Measurements from ENCODE around the gene DDOST.
"Not testable (repeated sequence)": the region's sequence is repeated elsewhere in the genome, so short reads cannot be mapped to it uniquely, and the experiment has no call there.

DDOST gene

DNA sequence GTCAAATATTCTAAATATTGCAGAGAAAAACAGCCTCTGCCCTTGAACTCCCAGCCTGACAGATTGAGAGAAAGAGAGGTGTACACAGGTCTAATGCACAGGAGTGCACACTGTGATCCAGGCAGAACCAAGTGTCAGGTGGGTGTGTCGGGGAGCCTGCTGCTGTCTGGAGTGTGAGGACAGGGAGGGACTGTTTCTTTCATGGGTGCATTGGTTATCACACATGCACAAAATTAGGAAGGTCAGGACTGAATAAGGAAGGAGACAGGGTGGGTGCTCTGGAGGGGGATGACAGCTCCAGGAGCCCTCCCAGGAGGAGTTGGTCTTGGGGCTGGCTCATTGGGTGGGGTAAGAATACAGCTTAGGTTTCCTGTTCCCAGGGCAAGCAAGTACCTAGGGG is 41.2 kb downstream of the DDOST start:
- no peak for ATAC-seq

DNA sequence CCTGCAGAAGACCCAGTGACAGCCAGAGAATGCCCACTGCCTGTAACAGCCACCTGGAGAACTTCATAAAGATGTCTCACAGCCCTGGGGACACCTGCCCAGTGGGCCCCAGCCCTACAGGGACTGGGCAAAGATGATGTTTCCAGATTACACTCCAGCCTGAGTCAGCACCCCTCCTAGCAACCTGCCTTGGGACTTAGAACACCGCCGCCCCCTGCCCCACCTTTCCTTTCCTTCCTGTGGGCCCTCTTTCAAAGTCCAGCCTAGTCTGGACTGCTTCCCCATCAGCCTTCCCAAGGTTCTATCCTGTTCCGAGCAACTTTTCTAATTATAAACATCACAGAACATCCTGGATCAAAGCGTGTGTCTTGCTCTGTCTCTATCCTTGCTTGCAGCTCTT is 42.6 kb downstream of the DDOST start:
- ATAC-seq, result no peak

DNA sequence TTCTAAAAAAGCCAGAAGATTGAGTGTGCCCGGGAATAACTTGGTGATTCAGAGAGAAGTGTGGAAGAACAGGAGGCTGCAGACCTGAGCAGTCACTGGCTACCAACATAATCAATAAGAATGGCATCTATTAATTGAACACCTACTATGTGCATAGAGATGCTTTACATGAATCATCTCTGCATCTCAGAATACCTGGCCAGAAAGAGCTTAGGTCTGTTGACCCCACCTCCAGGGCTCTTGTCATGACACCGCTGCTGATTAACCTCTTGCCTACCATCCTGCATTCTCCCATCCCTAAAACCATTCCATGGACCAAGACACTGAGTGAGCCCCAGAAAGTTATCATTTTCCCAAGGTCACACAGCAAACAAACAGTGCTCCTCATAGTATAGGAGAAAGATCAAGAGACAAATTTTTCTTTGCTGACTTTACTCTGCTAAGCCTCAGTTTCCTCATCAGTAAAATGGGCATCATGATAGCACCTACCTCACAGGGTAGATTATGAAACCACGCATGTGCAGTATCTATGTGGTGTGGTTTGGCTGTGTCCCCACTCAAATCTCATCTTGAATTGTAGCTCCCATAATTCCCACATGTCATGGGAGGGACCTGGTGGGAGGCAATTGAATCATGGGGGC is 44.2 kb downstream of the DDOST start:
- ATAC-seq, result no peak

DNA sequence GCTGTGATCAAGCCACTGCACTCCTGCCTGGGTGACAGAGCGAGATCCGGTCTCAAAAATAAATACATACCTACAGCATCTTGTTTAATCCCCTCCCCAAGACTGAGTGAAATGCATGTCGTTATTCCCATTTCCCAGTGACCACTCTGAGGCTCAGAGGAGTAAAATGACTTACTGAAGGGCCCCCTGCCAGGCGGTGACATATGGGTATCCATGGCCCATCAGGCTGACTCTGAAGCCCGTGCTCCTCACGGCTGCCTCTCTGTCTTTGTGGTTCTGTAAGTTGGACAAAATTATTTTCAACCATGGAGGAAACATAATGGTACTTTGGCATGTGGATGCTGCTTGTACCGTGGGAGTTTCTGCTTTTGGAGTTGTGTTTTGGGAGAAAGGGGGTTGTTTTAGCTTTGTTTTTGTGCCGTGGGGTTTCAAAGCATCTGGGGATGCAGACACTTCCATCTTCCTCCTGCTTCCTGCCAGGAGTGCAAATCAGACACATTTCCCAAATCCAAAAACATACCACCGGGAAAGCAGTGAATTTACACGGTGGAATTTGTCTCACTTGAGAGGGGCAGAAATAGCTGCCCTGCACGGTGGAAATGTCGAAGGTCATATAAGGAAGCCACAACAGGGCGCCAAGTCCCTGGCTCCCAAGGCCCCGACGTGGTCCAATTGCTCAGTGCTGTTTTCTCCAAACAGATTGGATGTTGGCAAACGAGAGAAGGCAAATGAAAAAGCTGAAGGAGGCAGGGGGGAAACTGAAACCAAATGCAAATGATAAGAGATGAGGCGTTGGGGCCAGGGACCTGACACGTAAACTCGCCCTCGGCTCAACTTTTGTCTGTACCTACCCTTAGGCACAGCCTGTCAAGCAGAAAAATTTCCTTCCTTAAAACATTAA is 45.0 kb downstream of the DDOST start:
- ATAC-seq, result no peak

GRCh38 chr1:20614131-20614579 is 47.0 kb downstream of the DDOST start:
- ATAC-seq, result no peak

DNA sequence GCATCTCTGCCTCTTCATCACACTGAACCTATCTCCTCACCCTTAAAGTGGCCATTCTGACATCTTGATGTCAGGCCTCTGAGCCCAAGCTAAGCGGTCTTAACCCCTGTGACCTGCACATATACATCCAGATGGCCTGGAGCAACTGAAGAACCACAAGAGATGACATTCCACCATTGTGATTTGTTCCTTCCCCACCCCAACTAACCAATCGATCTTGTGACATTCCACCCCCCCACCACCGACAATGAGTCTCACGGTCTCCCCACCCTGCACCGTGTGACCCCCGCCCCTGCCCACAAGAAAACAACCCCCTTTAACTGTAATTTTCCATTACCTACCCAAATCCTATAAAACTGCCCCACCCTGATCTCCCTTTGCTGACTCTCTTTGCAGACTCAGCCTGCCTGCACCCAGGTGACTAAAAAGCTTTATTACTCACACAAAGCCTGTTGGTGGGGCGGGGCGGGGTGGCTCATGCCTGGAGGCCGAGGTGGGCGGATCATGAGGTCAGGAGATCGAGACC is 48.9 kb downstream of the DDOST start:
- no peak for ATAC-seq

- ATAC-seq, result no peak
These were observed 49.5 kb downstream of the DDOST start for GRCh38 chr1:20611652-20612051.

DNA sequence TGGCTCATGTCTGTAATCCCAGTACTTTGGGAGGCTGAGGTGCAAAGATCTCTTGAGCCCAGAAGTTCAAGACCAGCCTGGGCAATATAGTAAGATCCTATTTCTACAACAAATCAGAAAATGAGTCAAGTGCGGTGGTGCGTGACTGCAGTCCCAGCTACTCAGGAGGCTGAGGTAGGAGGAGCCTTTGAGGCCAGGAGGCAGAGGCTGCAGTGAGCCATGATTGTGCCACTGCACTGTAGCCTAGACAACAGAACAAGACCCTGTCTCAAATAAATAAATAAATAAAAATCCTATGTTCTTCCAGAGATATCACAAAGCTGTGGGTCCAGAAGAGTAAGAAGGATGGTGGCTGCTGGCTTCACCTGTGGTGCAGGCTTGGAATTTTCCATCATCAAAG is 50.2 kb downstream of the DDOST start:
- no peak for ATAC-seq

DNA sequence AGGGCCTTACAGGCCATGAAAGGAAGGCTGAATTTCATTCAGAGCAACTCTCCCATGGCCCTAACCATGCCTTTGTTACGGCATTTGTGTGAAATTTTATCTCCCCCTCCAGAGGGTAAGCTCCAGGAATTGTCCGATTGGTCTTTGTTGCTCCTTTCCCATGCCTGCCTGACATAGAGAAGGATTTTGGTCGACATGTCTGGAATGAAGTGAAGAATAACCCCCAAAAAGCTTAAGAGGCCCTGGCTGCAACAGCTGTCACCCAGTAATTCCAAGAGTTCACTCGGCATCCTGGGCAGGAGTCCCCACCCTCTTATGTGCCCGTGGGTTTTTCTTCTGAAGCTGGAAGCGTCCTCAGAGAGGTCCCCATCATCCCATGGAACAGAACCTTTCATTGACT is 51.6 kb downstream of the DDOST start:
- ATAC-seq, result no peak

GRCh38 chr1:20606801-20607570 is 54.2 kb downstream of the DDOST start:
- ATAC-seq, result not testable (repeated sequence)

- no peak for ATAC-seq
These were observed 56.5 kb downstream of the DDOST start for GRCh38 chr1:20604678-20605077.

DNA sequence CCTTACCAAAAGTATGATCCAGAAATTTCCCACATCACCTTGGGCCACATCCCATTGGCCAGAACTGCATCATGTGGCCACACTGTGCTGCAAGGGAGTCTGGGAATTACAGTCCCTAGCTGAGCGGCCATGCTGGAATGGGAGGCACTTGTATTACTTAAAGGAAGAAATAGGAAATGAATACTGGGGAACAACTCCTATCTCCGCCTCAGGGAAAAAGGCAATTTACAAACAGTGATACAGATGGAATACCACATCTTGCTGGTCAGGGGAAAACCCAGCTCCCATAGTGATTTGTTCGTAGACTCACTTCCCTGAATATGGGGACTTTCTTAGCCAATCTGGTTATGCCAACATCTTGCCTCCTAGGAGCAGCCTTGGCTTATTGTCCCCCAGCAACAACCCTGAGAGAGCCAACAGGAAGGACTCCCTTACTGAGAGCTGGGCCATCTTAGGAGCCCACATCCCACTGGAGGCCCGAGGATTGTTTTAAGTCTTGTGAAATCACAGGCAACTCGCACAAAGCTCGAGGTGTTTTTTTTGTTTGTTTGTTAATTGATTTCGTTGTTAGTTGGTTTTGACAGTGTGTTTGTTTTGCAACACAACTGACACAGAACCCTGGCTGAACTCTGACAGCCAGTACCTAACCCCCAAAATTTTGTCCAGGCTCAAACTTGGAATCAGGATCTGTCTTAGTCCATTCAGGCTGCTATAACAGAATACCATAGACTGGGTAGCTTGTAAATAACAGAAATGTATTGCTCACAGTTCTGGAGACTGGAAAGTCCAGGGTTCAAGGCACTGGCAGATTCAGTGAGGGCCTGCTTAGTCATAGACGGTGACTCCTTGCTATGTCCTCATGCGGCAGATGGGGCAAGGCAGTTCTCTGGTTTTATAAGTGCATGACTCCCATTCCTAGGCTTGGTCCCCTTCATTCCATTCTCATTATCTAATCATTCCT is 57.4 kb downstream of the DDOST start:
- ATAC-seq, result no peak

DNA sequence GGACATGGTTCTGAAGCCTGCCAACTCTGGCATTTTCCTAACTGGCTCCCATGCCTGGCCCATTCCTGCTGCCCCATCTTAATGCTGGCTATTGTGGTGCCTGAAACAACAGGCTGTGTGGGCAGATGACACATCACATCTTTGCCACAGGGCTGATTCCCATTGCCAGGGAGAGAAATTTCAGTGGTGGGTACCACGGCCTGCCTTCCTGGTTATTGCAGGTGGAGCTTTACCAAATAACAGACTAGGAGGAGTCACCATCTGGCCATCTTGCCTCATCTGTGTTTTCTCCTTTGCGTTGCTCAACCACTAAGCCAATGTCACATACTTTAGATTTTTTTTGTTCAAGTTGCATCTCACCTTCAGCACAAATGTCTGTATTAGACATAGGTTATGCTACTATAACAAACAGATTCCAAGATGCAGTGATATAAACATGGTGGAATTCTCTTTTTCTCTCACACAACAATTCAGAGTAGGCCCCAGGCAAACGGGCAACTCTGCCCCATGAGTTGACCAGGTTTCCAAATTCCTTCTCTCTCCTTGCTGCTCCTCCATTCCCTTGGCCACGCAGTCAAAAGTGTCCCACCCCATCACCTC is 58.2 kb downstream of the DDOST start:
- no peak for ATAC-seq
